Pons (tissue), 1 donor: ENCODE measurements around the gene CNOT8.
"Not testable (repeated sequence)": the region's sequence is repeated elsewhere in the genome, so short reads cannot be mapped to it uniquely, and the experiment has no call there.

Source experiments
- DNase-seq: peaks from one replicate; pipeline ENCODE4 v3.0.0-alpha.2; 2016; ENCODE audit warnings: low spot score

CNOT8 gene

DNA sequence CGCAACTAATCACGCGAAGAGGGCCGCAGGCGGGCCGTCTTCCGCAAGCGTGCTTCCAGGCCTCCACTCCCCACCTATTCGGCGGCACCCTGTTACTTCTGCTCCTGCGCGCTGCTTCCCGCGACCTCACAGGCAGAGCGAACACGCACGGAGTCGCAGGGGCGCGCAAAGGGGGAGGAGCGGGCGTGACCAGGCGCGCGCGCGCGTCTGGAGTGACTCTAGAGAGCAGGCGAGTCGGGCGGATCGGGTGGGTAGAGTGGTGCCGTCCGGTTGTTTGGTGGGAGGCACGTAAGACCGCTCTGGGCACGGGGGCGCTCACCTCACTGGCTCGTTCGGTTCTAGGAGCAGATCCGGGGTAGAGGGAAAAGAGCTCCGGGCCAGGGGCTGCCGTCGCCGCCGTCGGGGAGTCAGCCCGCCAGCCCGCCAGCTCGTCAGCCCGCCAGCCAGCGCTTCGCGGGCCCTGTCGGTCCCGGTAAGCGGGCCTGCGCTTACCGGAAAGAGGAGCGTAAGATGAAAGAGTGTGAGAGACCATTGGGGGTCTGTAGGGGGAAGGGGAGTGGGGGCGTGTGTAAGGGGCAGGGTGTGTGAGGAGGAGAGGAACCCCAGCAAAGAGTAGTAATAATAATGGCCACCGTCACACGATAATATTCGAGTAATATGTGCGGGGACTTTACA, at the start of gene CNOT8:
TSS of gene CNOT8 (plus strand) at position 331 of the 675 bp plus-strand sequence. CDS start 4,652 bp downstream, outside the sequence.
- peak; percentile 97 for DNase-seq

DNA sequence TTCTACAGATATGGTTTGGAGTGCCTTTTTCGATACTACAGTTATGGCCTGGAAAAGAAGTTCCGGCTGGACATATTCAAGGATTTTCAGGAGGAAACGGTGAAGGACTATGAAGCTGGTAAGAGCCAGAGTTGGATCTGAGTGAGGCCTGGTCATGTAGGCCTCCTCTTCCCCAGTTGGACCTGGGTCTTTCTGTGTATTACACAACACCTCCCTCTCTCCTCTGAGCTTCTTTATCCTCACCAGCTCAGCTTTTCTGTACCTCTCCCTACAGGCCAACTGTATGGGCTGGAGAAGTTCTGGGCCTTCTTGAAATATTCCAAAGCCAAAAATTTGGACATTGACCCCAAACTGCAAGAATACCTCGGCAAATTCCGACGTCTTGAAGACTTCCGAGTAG, 47.2 kb upstream of the CNOT8 start:
- no peak for DNase-seq

DNA sequence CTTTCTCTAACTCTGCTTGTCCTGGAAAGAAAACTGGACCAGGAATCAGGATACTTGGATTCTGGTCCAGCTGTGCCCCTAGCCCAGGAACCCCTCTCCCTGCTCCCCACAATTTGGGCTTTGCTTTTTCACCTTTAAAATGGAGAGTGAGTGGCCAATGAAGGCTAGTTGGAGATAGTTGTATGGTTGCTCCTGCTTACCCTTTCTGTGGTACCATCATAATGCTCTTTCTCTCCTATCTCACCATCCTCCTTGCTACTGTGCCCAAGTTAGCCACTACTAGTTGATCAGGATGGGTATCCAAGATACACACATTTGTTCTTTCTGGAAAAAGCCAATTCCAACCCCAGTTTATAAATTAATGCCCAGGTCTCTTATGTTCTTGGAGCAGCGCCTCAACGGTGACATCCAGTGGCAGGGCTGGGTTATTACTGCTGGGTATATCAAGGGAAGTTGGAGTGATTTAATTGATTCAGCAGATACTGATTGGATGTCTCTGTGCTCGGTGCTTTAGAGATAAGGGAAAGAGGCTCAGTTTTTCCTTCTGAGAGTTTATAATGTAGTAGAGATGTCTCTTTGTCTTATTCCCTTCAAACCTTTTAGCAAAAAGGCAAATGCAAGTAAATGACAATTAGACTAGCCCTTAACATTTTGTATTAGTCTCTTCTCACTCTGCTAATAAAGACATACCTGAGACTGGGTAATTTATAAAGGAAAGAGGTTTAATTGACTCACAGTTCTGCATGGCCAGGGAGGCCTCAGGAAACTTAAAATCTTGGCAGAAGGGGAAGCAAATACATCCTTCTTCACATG, 46.6 kb upstream of the CNOT8 start:
- DNase-seq, result peak; percentile 72

GRCh38 chr5:154813158-154813557, 45.3 kb upstream of the CNOT8 start:
- DNase-seq, result no peak

- no peak for DNase-seq
Measured at GRCh38 chr5:154813736-154814135, 44.7 kb upstream of the CNOT8 start.

GRCh38 chr5:154815025-154815424, 43.4 kb upstream of the CNOT8 start:
- DNase-seq, result no peak

- DNase-seq, result no peak
Measured at GRCh38 chr5:154815684-154816247, 42.7 kb upstream of the CNOT8 start.

GRCh38 chr5:154816891-154817492, 41.4 kb upstream of the CNOT8 start:
- DNase-seq, result no peak

DNA sequence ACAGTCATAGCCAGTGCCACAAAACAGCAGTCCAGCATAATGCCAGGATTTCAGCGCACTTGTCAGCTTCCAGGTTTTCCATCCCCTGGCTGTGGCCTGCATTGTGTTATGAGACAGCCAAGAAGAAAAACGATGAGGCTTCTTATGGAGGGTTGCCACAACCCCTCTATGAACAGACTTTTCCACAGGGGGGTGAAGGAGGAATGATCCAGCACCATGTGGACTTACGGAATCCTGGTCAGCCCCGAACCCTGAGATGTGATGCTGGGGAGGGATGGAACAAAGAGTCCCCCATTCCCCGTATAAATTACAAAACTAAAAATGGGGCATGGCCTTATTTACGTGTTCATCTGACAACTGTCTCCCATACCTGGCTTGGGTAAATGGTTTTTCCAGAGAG, 40.6 kb upstream of the CNOT8 start:
- DNase-seq, result no peak

DNA sequence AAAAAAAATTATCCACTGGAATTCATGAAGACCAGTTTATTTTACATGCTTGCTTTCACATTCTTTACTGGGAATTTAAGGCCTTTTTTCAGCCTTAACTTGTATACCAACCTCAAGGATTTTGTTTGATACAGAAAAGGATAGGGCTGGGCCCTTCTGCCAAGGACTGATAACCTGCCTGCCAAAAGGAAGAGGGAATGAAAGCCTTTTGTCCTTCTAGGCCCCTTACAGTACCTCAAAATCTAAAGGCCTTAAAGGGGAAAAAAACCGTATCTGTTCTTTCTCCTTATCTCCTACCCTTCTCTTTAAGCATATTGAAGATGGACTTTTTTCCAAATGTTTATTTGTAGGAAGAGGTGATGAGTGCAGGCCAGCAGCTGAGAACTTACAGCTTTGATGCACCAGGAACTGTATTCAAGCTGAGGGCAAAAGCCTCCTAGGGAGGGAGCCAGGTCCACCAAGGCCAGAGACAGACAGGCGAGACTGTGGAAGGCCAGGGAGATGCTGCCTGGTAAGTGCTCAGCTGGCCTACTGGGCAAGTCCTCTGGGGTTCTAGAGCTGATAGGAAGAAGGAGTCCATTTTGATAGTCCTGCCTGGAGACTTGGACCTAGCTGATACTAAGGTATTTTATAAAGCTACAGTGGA, 39.8 kb upstream of the CNOT8 start:
- DNase-seq, result no peak

GRCh38 chr5:154819546-154819945, 38.9 kb upstream of the CNOT8 start:
- no peak for DNase-seq

DNA sequence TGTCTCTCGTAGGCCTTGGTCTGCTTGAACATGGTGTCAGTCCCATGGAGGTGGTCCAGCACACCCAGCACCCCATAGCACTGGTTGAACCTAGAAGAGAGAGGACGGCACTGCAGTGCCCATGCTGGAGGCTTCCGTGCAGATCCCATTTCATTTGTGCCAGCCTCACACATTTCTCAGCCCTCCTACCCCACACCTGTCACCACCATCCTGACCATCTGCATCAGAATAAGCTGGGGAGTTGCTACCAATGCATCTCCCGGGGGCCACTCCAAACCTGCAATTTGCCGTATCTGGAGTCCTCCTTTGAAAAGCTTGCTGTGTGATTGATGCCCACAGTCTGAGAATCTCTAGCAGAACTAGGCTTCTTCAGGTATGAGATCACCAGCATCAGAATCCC, 38.0 kb upstream of the CNOT8 start:
- no peak for DNase-seq

- DNase-seq, result not testable (repeated sequence)
Measured at GRCh38 chr5:154822896-154823295, 35.5 kb upstream of the CNOT8 start.

GRCh38 chr5:154823605-154824004, 34.8 kb upstream of the CNOT8 start:
- DNase-seq, result no peak

DNA sequence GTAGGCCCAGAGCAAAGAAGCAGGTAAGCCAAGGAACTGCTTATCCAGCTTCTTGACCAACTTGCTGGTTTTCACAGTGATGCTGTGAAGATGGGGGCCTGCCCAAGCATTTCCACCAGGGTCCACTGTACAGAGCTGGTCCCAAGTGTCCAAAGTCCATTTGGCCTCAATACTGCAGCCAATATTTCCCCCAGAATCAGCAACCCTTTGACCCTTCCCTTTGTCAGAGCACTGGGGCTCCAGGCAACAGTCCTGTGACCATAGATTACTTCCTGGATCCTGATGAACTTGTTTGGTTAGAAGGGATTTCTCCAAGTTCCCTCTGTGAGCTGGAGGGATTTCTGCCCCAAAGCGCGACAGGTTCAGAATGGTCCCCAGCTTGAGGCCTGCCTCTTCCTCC, 34.4 kb upstream of the CNOT8 start:
- DNase-seq, result no peak

DNA sequence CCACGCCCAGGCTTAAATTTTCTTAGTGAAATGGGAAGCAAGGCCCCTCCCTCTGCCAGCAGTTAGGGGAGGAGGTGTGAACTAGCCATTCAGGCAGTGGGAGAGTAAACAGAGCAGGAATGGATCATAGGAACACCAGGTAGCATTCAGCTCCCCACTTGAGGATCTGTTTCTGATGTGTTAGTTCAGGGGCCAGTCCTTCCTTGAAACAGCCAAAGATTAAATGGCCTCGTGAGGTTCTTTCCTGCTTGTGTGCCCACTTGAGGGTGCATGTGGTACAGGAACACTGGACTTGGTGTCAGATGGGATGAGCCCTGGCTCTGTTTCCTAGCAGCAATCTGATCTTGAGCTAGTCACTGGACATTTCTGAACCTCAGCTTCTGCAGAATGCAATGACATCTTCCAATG, 29.2 kb upstream of the CNOT8 start:
- no peak for DNase-seq

GRCh38 chr5:154829589-154830218, 28.7 kb upstream of the CNOT8 start:
- no peak for DNase-seq

DNA sequence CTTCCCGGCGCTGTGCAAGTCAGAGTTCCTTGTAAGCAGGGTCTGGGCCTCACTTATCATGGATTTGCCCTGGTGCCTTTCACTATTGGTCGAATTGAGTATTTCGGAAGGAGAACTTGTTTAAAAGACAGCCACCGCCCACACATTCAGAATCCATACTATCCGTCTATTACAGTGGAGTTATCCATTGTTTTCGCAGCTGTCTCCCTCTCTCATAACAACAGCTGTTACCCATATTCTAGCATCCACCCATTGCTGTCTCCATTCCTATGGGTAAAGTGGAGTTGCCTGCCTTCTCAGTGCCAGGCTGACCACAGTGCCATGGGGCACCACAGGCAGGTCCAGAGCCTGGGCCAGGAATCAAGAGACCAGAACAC, 28.2 kb upstream of the CNOT8 start:
- DNase-seq, result no peak

DNA sequence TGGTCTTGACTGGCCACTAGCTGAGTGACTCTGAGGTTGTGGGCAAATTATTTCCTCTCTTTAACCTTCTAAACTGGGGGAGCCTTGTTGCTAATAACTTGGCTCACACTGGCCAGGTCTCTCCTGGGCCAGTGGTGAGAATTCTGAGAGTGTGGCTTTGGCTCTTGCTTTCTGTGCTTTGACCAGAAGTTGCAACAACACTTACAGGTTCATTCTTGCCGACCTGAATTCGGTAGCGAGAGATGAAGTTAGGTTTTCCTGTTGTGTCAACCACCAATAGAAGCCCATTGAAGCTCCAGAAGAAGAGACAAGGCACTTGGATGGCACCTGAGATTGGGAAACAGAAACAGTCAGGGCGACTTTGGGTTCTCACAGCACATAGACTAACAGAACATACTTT, 27.8 kb upstream of the CNOT8 start:
- DNase-seq, result no peak

DNA sequence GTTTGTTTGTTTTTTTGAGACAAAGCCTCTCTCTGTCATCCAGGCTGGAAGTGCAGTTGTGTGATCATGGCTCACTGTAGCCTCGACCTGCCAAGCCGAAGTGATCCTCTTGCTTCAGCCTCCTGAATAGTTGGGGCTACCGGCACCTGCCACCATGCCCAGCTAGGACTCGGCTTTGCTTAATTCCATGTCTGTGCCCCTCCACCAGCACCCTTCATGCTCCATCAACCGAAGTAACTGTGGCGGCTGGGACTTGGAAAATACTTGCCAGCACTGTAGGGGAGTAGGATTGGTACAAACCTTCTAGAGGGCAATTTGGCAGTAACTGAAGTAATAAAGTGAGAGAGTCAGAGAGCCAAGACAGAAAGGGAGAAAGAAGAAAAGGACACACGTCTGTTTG, 27.0 kb upstream of the CNOT8 start:
- DNase-seq, result no peak

DNA sequence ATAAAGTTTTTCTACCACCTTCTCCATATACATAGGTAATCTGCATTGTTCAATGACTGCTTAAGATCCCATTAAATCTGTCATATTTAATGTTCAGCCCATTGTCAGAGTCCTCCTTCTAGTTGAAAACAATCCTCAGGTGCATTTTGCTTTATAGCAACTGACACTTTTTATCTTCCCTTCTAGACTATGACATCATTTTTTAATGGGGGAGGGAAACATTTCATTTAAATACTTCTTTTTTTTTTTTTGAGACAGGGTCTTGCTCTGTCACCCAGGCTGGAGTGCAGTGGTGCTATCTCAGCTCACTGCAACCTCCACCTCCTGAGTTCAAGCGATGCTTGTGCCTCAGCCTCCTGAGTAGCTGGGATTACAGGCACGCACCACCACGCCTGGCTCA, 25.6 kb upstream of the CNOT8 start:
- DNase-seq, result not testable (repeated sequence)

- DNase-seq, result no peak
Measured at GRCh38 chr5:154834053-154834452, 24.4 kb upstream of the CNOT8 start.
